ENCODE data around the gene TRIM45. TPM values are rescaled to one million over a fixed set of nuclear protein-coding genes. Genes with fewer than 3 reads are reported as not detected.

The TRIM45 gene
- total RNA-seq, 1 experiment from 2014 or later: 3.2 TPM

DNA sequence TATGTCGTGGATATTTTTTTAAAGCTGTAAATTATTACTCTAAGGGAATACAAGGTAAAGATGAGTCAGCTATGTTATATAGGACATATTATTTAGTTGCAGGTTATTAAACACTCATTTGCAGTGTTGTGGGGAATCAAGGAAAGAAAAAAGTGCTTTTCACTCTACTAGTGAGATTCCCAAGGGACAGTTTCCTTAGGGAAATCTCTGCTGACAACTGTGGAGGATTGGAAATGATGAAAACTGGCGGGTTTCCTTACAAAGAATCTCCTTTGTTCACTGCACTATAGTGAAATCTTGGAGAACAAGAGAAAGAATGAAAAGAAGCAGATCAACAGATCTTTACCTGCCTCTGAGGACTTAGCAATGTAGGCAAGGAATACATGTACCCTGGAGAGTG, 24.5 kb upstream of the TRIM45 start:
- no peak overlapping the region for H3K4me3 ChIP-seq (ENCODE audit: low read depth, low read length, poor library complexity, severe bottlenecking)
- no peaks in the 10 kb centered on the region for H3K27me3 ChIP-seq (replicated peaks; ENCODE audit: insufficient read depth, low read depth, low read length, poor library complexity)
- BruUV-seq (replicated peaks): no TSS peak
- intact Hi-C loops (cut with micrococcal nuclease; ENCODE audit: unreplicated experiment): no loop called here
- no peak for DNase-seq (ENCODE audit: low spot score)
- TF ChIP-seq, protein P1, sequence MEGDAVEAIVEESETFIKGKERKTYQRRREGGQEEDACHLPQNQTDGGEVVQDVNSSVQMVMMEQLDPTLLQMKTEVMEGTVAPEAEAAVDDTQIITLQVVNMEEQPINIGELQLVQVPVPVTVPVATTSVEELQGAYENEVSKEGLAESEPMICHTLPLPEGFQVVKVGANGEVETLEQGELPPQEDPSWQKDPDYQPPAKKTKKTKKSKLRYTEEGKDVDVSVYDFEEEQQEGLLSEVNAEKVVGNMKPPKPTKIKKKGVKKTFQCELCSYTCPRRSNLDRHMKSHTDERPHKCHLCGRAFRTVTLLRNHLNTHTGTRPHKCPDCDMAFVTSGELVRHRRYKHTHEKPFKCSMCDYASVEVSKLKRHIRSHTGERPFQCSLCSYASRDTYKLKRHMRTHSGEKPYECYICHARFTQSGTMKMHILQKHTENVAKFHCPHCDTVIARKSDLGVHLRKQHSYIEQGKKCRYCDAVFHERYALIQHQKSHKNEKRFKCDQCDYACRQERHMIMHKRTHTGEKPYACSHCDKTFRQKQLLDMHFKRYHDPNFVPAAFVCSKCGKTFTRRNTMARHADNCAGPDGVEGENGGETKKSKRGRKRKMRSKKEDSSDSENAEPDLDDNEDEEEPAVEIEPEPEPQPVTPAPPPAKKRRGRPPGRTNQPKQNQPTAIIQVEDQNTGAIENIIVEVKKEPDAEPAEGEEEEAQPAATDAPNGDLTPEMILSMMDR (conservative IDR thresholded peaks at IDR 0.05; ENCODE audit: low read depth, low read length): no peak
- no peak for TF ChIP-seq EZH2 (IDR thresholded peaks at IDR 0.05; ENCODE audit: borderline replicate concordance, low read depth, low read length, poor library complexity, severe bottlenecking)
- peaks cover 31% of the 10 kb centered on the region for H3K4me1 ChIP-seq (ENCODE audit: insufficient read depth, low read length, poor library complexity, severe bottlenecking)
- no peaks in the 10 kb centered on the region for H3K36me3 ChIP-seq (ENCODE audit: insufficient read depth, low read length, poor library complexity, severe bottlenecking)
- ChIA-PET POLR2A (ENCODE audit: low non-redundant PET) (no interaction called here), CTCF (interaction anchor here (0.9 kb wide), 1 partner anchor 17 kb away, joined by 3 read pairs; no protein-coding TSS in a partner anchor)
- H3K27ac ChIP-seq (ENCODE audit: low read depth, low read length, poor library complexity, severe bottlenecking): no peak overlapping the region
- no peaks in the 10 kb centered on the region for H3K9me3 ChIP-seq (ENCODE audit: low read depth, low read length, poor library complexity, severe bottlenecking)

DNA sequence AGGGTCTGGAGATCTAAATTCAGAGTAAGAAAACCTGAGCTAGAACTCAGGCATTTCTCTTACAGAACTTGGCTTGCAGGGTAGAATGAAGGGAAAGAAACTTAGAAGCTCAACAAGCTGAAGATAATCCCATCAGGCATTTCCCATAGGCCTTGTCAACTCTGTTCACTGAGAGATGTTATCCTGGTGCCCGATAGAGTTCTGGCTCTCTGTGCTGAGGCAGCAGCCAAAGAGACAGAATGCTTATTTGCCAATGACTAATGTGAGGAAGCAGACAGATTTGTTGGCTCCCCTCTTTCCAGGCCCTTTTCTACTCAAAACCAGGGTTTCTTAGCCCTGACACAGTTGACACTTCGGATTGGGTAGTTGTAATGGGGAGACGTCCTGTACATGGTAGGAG, 22.3 kb upstream of the TRIM45 start:
- TF ChIP-seq, protein P1 (conservative IDR thresholded peaks at IDR 0.05; ENCODE audit: low read depth, low read length): no peak
- no peak for TF ChIP-seq EZH2 (IDR thresholded peaks at IDR 0.05; ENCODE audit: borderline replicate concordance, low read depth, low read length, poor library complexity, severe bottlenecking)
- DNase-seq (ENCODE audit: low spot score): no peak
- Histone ChIP-seq H3K27me3 (replicated peaks; ENCODE audit: insufficient read depth, low read depth, low read length, poor library complexity) (no peaks in the 10 kb centered on the region), H3K4me3 (ENCODE audit: low read depth, low read length, poor library complexity, severe bottlenecking) (no peak overlapping the region), H3K4me1 (ENCODE audit: insufficient read depth, low read length, poor library complexity, severe bottlenecking) (peaks cover 30% of the 10 kb centered on the region), H3K9me3 (ENCODE audit: low read depth, low read length, poor library complexity, severe bottlenecking) (no peaks in the 10 kb centered on the region), H3K27ac (ENCODE audit: low read depth, low read length, poor library complexity, severe bottlenecking) (no peak overlapping the region), H3K36me3 (ENCODE audit: insufficient read depth, low read length, poor library complexity, severe bottlenecking) (no peaks in the 10 kb centered on the region)
- ChIA-PET POLR2A (ENCODE audit: low non-redundant PET) (no interaction called here), CTCF (no interaction called here)
- intact Hi-C loops (cut with micrococcal nuclease; ENCODE audit: unreplicated experiment): no loop called here
- BruUV-seq (replicated peaks): no TSS peak

DNA sequence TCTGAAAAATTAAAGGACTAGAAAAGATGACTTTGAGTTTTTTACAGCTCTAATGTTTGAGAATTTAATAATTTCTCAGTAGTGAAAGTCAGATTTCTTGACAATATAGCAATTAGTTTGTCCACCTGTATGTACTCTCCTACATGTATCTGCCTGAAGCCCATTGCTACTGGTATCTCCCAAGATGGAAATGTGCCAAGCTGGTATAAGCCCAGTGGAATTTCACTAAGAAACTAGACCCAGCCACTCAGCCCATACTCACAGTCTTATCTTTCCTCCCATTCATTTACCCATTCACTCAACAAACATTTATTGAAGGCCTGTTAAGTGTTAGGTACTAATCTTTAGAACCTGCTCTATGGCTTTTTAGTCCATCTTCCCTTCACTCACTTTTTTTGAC, 21.6 kb upstream of the TRIM45 start:
- Histone ChIP-seq H3K27me3 (replicated peaks; ENCODE audit: insufficient read depth, low read depth, low read length, poor library complexity) (no peaks in the 10 kb centered on the region), H3K36me3 (ENCODE audit: insufficient read depth, low read length, poor library complexity, severe bottlenecking) (no peaks in the 10 kb centered on the region), H3K4me1 (ENCODE audit: insufficient read depth, low read length, poor library complexity, severe bottlenecking) (peaks cover 23% of the 10 kb centered on the region), H3K27ac (ENCODE audit: low read depth, low read length, poor library complexity, severe bottlenecking) (no peak overlapping the region), H3K4me3 (ENCODE audit: low read depth, low read length, poor library complexity, severe bottlenecking) (no peak overlapping the region), H3K9me3 (ENCODE audit: low read depth, low read length, poor library complexity, severe bottlenecking) (no peaks in the 10 kb centered on the region)
- ChIA-PET POLR2A (ENCODE audit: low non-redundant PET) (no interaction called here), CTCF (no interaction called here)
- TF ChIP-seq, protein P1 (conservative IDR thresholded peaks at IDR 0.05; ENCODE audit: low read depth, low read length): no peak
- no peak for TF ChIP-seq EZH2 (IDR thresholded peaks at IDR 0.05; ENCODE audit: borderline replicate concordance, low read depth, low read length, poor library complexity, severe bottlenecking)
- intact Hi-C loops (cut with micrococcal nuclease; ENCODE audit: unreplicated experiment): no loop called here
- BruUV-seq (replicated peaks): no TSS peak
- DNase-seq (ENCODE audit: low spot score): no peak
